Mesothelial cell of epicardium (in vitro differentiated cells): ENCODE data around the gene AFAP1L1. TPM values are rescaled to one million over a fixed set of nuclear protein-coding genes. Genes with fewer than 3 reads are reported as not detected.

Experiments used
- DNase-seq, 2 experiments: peaks; one replicate each; pipeline ENCODE4 v3.0.0; 2021; ENCODE audit warnings: low spot score in 2 of 2; ENCODE audit not compliant: unreplicated experiment in 2 of 2
- H3K27ac Mint-ChIP-seq: 2 replicates; pipeline ENCODE4 v1.8.0; 2021; ENCODE audit warnings: mixed read lengths
- H3K27me3 Mint-ChIP-seq: 2 replicates; pipeline ENCODE4 v1.8.0; 2021; ENCODE audit warnings: low read depth, mixed read lengths
- H3K36me3 Mint-ChIP-seq: 2 replicates; pipeline ENCODE4 v1.8.0; 2021; ENCODE audit warnings: mixed read lengths
- H3K4me1 Mint-ChIP-seq: 2 replicates; pipeline ENCODE4 v1.8.0; 2021; ENCODE audit warnings: mixed read lengths
- H3K4me3 Mint-ChIP-seq: 2 replicates; pipeline ENCODE4 v1.8.0; 2021; ENCODE audit warnings: mild to moderate bottlenecking, moderate library complexity, mixed read lengths
- H3K9me3 Mint-ChIP-seq: 2 replicates; pipeline ENCODE4 v1.8.0; 2021; ENCODE audit warnings: mixed read lengths
- CTCF ChIP-seq: fragments of 200-600 bp; sonication (generic); IDR thresholded peaks from one replicate; pipeline ENCODE4 v1.5.0; 2021; ENCODE audit warnings: antibody characterized with exemption; ENCODE audit not compliant: unreplicated experiment
- total RNA-seq: library from RNA; stranded (reverse); gene quantifications from 3 replicates; pipeline ENCODE4 v1.2.1, GENCODE V29; 2021

Gene AFAP1L1
- total RNA-seq, 1 donor from 2014 or later = 0.63 TPM

GRCh38 chr5:149262315-149262714 is 9.3 kb upstream of the AFAP1L1 start:
- Mint-ChIP-seq H3K4me3 (no peak overlapping the region), H3K27me3 (peaks cover 87% of the 10 kb centered on the region)

GRCh38 chr5:149264439-149265067 is 7.1 kb upstream of the AFAP1L1 start:
- DNase-seq = peak in 1 of 2 experiments; percentile 45
- Mint-ChIP-seq H3K4me3 (no peak overlapping the region), H3K27ac (no peak overlapping the region)

More at GRCh38 chr5:149262315-149262714, 9.3 kb upstream of the AFAP1L1 start:
- Mint-ChIP-seq H3K4me1 (no peaks in the 10 kb centered on the region), H3K9me3 (no peaks in the 10 kb centered on the region), H3K36me3 (no peaks in the 10 kb centered on the region), H3K27ac (no peak overlapping the region)
- no peak for DNase-seq
- TF ChIP-seq CTCF = no peak

GRCh38 chr5:149265068-149265465 is 6.6 kb upstream of the AFAP1L1 start:
- Mint-ChIP-seq H3K27me3 (peaks cover 68% of the 10 kb centered on the region), H3K9me3 (peaks cover 13% of the 10 kb centered on the region), H3K27ac (no peak overlapping the region), H3K4me1 (no peaks in the 10 kb centered on the region), H3K36me3 (peaks cover 3% of the 10 kb centered on the region), H3K4me3 (no peak overlapping the region)
- no peak for DNase-seq
- no peak for TF ChIP-seq CTCF

More at GRCh38 chr5:149264439-149265067, 7.1 kb upstream of the AFAP1L1 start:
- Mint-ChIP-seq H3K4me1 (no peaks in the 10 kb centered on the region), H3K9me3 (peaks cover 13% of the 10 kb centered on the region), H3K36me3 (peaks cover 3% of the 10 kb centered on the region), H3K27me3 (peaks cover 70% of the 10 kb centered on the region)
- peak; percentile 32 for TF ChIP-seq CTCF

GRCh38 chr5:149265597-149265996 is 6.1 kb upstream of the AFAP1L1 start:
- Mint-ChIP-seq H3K4me1 (no peaks in the 10 kb centered on the region), H3K27me3 (peaks cover 68% of the 10 kb centered on the region)

GRCh38 chr5:149267241-149267973 is 4.3 kb upstream of the AFAP1L1 start:
- no peak overlapping the region for H3K4me3 Mint-ChIP-seq
- H3K36me3 Mint-ChIP-seq = peaks cover 3% of the 10 kb centered on the region
- no peak overlapping the region for H3K27ac Mint-ChIP-seq
- no peak for DNase-seq
- H3K9me3 Mint-ChIP-seq = peaks cover 13% of the 10 kb centered on the region
- H3K27me3 Mint-ChIP-seq = peaks cover 65% of the 10 kb centered on the region
- no peak for TF ChIP-seq CTCF
- H3K4me1 Mint-ChIP-seq = peaks cover 6% of the 10 kb centered on the region

More at GRCh38 chr5:149265597-149265996, 6.1 kb upstream of the AFAP1L1 start:
- Mint-ChIP-seq H3K9me3 (peaks cover 13% of the 10 kb centered on the region), H3K36me3 (peaks cover 3% of the 10 kb centered on the region), H3K27ac (no peak overlapping the region), H3K4me3 (no peak overlapping the region)
- no peak for TF ChIP-seq CTCF
- no peak for DNase-seq
